Breast epithelium (tissue), 3 donors: ENCODE measurements around the gene CKAP4.

Experiments used
- CTCF ChIP-seq, 3 donors: fragments of 450-650 bp; IDR thresholded peaks; one replicate each; pipeline ENCODE4 v1.5.1; 2016 to 2017; ENCODE audit warnings: antibody characterized with exemption in 3 of 3, mild to moderate bottlenecking in 3 of 3, moderate library complexity in 3 of 3
- POLR2A ChIP-seq: fragments of 450-650 bp; IDR thresholded peaks from one replicate; pipeline ENCODE4 v1.6.1; 2016; ENCODE audit warnings: antibody characterized with exemption, mild to moderate bottlenecking, moderate library complexity

- TF ChIP-seq POLR2A, result no peak
- TF ChIP-seq CTCF (IDR thresholded peaks at IDR 0.05), result no peak
These were observed 8.4 kb downstream of the CKAP4 start for GRCh38 chr12:106239241-106239950.
